ENCODE results near the gene GLCE.
"Not testable (repeated sequence)": the region's sequence is repeated elsewhere in the genome, so short reads cannot be mapped to it uniquely, and the experiment has no call there.

GLCE gene

DNA sequence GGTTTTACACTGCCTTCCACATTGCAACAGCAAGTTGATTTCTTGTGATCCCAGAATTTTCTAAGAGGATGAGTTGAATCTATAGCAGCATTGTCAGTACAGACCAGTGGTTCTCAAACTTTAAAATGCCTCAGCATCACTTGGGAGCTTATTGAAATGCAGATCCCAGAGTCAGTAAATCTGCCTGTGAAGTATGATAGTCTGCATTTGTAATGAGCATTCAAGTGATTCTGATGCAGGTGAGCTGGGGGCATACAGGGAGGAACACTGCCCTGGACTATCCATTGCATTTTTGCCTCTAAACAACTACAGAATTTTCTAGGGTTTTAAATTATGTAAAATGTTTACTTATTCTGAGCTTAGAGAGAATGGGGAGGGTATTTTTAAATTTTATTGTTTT, 110.8 kb downstream of the GLCE start:
- no peak for DNase-seq (ENCODE audit: low read depth in 1 of 2, low spot score in 1 of 2)

DNA sequence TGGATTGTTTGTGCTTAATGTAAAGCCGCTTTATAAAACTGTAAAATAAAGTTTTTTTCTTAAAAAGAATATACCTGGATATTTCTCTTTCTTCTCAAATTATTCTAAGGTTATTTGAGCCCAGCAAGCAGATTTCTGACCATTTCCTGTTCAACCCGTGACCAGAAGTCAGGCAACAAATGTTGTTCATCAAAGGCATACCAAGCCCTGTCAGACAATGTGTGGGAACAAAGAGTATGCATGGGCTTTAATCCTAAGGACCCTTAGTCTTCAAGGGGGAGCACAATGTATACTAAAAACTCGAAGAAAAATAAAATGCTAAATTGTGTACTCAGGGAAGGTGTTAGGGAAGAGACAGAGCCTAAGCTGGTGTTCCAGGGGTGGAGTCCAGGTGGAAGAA, 111.7 kb downstream of the GLCE start:
- no peak for DNase-seq (ENCODE audit: low read depth in 1 of 2, low spot score in 1 of 2)

DNA sequence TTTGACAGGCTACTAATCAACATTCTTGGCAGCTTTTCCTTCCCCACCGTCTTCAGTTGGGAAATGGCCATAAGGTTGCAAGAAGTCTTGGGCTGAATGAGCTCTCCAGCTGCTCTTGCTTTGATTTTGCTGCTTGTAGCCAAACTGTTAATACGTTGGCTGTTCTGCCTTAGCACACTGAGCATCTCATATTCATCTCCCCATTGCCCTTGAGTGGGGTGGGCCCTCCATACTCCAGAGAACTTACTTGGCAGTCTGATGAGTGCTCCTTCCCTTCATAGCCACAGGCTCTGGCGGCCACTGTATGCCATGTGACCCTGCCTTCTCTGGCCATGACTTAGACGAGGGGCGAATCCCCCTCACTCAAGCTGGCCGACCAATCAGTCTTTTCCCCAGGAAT, 112.5 kb downstream of the GLCE start:
- no peak for DNase-seq (ENCODE audit: low read depth in 1 of 2, low spot score in 1 of 2)

DNA sequence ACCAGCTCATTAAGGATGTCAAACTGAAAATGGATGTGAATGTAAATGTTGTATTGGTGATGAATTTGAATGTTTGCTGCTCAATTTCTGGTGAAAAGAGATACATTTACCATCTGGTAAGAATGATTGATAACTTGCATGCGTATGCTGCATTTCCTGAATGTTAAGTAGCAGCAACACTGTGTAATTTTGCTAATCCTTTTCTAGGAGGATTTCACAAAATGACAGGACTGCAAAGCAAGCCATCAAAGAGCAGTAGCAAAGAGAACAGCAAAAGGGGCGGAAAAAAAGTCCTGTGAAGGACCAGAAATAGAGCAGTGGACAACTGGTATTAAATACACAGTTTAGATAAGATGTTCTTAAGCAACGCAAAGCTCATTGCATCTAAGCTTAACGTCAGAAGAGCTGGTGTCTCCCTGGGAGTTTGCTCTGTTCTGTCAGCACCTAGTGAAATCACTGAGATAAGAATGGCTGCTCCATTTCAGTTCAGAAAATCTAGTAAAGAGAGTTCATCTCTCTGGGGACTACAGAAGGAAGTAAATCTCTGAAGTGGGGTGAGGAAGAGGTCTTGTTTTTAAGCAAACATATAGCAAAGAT, 114.7 kb downstream of the GLCE start:
- DNase-seq (ENCODE audit: low read depth in 1 of 2, low spot score in 1 of 2) = no peak

DNA sequence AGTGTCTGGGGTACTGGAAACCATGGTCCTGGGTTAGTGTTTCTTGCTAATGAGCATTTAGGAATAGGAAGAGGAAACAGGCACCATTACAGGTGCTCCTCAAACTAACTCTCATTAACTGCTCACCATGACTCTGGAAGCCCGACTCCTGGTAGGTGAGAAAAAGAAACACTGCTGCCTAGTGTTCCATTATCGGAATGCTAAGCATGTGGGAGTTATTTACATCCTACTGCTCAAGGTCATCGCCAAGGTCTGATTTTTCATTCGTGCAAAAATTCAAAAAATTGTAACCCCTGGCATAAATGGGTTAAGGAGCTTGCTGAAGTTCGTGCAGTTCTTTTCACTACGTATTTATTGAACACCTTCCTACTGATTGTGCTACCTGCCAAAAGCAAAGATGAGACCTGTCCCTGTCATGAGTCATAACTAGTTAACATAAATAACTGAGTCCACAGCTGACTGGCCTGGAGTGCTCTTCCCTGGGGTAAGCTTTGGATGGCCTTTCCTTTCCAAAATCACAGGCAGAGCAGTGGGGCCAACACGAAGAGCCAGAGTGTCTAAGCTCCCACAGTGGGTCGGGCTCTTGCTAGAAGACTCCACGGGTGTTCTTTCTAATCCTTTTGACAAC, 115.6 kb downstream of the GLCE start:
- DNase-seq (ENCODE audit: low read depth in 1 of 2, low spot score in 1 of 2) = no peak

DNA sequence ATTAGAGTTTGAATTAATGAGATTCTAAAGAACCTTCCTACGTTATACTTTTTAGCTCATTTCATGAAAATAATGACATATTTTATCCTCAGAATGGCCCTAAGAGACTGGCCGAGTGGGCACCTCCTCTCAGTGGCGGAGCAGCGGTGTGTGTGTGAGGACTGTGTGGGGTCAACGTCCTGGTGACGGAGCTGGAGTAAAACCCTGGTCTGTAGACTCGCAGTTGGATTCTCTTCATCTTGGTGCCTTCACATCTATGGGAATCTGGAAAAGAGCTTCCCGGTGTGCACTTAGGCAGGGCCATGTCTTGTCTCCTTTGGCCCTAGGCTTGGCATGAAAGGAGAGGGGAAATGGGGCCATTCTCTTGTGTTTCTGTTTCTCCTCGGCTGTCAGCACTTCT, 116.9 kb downstream of the GLCE start:
- no peak for DNase-seq (ENCODE audit: low read depth in 1 of 2, low spot score in 1 of 2)

DNA sequence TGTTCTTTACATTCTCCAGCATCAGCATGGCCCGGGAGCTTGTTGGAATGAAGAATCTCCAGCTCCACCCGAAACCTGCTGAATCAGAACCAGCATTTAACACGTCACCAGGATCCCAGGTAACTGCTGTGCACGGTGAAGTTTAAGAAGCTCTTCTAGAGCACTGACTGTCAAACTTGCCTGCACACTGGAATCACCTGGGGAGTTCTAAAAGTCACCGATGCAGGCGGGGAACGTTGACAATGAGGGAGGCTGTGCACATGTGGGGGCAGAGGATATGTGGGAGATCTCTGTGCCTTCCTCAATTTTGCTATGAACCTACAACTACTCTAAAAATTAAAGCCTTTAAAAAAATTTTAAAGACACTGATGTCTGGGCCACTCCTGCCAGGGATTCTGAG, 119.2 kb downstream of the GLCE start:
- no peak for DNase-seq (ENCODE audit: low read depth in 1 of 2, low spot score in 1 of 2)

DNA sequence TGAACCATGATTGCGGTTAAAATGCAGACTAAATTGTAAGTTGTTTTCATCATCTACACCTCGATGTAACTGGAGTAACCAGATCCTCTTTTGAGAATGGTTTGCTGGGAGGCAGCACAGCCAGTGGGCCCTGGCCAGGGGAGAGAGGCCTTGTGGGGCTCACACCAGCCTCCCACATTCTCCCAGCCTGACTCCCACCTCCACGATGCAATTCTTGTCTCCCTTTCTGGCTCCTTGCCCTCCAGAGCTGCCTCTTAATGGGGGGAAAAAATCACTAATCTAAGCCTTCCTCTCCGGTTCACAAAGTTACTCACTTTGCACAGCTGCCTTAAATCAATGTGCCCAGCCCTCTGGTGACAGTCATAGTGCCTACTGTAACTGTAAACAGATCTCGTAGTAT, 120.3 kb downstream of the GLCE start:
- no peak for DNase-seq (ENCODE audit: low read depth in 1 of 2, low spot score in 1 of 2)

DNA sequence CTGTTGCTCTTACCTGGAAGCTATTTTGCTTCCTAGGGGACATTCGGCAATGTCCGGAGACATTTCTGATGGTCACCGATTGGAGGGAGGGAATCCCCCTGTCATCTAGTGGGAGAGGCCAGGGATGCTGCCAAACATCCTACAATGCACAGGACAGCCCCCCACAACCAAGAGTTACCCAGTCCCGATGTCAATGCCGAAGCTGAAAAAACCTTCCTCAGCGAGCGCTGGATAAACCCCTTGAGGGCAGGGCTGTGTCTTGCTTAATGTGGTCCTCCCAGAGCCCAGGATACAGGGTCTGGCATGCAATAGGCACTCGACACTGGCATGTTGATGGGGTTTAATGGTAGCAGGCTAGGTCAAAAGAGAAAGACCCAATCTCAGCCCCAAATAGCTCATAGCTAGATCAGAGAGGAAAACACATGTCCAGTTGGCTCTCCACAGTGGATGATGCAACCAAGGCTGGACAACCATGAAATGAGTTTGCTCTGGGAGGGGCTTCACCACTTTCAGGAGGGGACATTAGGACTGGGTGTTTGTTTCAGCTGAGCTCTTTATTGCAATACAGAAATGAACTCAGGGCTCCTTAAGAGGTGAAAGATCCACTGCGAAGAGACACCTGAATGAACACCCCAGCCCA, 121.8 kb downstream of the GLCE start:
- DNase-seq (ENCODE audit: low read depth in 1 of 2, low spot score in 1 of 2) = no peak

DNA sequence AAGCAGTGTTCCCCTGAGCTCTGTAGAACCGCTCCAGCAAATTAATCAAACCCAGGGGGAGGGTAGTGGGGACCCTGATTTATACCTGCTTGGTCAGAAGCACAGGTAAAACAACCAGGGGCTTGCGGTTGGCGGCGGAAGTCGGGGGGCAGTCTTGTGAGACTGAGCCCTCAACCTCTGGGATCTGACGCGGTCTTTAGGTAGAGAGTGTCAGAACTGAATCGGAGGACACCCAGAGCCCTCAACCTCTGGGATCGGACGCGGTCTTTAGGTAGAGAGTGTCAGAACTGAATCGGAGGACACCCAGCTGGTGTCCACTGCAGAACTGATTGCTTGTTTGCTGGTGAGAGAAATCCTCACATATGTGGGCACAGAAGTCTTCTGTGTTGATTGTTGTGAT, 125.4 kb downstream of the GLCE start:
- DNase-seq (ENCODE audit: low read depth in 1 of 2, low spot score in 1 of 2) = no peak

DNA sequence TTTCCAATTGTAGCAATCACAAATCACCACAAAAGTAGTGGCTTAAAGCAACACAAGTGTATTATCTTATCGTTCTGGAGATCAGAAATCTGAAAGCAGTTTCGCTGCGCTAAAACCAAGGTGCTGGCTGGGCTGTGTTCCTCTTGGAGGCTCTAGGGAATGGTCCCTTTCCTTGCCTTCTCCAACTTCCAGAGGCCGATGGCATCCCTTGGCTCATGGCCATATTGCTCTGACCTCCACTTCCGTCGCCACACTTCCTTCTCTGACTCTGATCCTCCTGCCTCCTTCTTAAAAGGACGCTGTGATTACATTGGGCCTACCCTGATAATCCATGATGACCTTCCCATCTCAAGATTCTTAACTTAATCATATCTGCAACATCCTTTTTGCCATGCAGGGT, 127.6 kb downstream of the GLCE start:
- no peak for DNase-seq (ENCODE audit: low read depth in 1 of 2, low spot score in 1 of 2)

DNA sequence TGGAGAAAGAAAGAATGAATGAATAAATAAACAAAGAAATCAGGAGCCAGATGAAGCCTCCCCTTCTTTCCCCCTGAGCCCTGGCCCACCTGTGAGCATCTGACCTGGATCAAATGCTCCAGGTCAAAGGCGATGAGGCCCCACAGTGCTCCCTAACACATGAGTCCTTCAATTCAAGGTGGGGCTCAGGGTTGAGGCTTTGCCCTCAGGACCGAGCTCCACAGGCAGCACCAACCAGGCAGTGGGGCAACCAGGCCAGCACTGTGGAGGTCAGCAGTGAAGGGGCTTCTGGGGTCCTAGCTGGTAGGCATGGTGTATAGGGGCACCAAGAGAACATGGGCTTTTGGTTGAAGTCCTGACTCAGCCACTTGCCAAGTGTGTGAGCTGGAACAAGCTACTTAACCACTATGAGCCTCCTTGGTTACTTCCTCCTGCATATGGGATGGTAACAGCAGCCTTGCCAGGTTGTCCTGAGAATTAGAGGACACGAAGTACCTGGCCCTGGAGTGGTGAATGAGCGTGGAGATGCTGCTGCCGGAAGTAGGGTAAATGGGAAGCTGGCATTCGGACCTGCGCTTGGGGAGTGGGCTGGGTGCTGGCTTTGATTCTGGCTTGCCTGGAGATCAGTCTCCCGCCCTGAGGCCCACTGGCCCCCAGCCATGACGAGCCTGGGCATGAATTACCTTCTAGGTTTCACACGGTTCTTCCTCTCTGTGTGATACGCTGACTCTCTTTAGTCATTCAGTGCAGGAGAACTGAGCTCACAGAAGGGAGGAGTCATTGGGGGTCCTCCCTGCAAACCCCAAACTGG, 128.3 kb downstream of the GLCE start:
- DNase-seq (ENCODE audit: low read depth in 1 of 2, low spot score in 1 of 2) = no peak

DNA sequence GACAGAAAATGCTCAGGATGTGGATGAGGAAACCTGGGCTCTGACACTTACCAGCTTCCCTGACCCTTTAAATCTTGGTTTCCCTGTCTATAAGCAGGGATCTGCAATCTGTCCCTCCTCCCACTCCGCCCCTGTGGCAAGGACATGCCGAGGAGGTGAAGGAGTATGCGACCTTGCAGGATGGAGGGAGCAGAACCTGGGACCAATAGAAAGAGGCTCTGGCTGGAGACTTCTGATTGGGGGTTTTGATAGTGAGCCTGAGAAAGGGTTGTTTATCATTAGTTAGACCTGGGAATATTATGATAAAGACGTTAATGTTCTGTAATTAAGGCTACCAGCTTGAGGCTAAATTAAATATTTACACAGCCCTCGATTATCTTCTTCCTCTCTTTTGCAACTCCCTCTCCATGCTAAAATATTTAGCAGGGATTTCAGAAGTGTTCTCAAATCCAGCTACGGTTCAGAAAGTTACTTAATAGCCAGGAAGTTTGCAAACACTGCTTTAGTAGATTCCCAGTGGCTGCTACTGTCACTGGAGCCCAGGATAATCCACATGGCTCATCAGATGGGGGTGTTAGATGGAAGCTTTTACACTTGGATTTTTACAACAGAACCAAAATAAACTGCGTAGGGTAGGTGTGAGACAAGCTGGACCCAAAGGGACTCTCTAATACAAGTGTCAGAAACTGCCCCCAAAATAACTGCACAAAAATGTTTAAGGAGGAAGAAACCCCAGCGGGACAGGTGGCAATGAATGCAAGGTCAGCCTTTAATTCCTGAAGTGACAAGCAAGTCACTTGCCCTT, 129.1 kb downstream of the GLCE start:
- no peak for DNase-seq (ENCODE audit: low read depth in 1 of 2, low spot score in 1 of 2)

DNA sequence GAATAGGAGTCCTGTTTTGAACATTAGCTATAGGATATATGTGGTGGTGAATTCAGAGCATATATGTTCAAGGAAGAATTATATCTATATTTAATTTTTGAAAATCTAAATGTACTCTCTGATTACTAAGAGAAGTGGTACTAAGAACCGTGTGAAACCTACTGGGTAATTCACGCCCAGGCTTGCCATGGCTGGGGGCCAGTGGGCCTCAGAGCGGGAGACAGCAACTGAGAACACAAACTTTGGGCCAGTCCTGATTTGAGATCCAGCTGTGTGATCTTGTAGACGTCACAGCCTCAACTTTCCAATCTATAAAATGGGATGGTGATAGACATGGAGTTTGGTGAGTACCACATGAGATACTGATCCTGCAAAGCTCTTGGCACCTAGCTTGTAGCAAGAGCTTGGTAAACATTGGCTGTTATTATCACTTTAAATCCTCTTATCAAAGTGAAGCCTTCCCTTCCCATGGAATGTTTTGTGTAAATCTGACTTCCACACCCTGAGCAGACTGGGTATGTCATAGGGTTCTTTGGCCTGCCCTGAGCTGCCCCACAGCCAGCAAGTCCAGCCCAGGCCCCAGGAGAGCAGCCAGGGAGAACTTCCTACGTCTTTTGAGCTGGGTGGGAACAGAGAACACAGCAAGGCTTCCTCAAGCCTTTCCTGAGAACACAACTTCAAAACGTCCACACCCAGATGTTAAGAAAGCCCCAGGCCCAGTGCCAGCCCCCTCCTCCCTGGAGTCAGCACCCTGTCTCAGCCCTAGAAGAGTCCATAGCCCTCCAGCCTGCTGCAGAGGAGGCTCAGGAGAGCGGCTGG, 130.1 kb downstream of the GLCE start:
- DNase-seq (ENCODE audit: low read depth in 1 of 2, low spot score in 1 of 2) = no peak

DNA sequence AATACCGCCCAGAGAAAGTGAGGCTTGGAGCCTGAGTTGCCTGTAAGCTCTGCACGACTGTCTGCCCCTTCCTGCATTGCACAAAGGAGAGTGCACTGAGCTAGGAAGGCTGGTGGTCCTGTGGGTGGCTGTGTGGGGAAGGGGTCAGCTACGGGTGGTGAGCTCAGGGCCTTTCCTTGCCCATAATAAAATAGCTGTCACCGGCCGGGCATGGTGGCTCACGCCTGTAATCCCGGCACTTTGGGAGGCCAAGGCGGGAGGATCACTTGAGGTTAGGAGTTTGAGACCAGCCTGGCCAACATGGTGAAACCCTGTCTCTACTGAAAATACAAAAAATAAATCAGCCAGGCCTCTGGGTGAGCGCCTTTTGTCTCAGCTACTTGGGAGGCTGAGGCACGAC, 131.2 kb downstream of the GLCE start:
- DNase-seq (ENCODE audit: low read depth in 1 of 2, low spot score in 1 of 2) = not testable (repeated sequence)

DNA sequence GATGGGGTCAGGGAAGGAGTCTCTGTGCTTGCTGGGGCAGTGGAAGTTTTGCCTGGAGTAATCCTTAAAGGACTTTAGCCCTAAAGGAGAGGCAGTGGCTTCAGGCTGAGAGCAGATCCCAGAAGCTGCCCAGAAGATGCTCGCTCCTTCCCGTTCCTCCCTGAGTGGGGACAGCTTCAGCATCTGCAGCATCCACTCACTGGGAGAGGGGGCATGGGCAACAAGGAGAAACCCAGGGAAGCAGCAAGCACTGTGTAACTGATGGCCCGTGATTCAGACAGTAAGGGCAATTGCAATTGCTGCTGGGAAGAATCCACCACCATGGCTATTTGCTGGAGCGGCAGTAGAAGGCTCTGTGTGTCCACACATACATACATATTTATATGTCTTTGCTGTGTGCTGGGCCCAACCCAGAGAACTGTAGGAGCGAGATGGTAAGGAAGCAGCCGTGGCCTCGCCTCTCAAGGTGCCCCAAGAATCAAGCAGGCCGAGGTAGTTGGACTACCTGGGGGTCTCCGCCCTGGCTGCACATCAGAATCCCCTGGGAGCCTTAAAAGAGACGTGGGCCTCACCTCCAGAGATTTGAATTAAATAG, 132.5 kb downstream of the GLCE start:
- DNase-seq (ENCODE audit: low read depth in 1 of 2, low spot score in 1 of 2) = no peak

DNA sequence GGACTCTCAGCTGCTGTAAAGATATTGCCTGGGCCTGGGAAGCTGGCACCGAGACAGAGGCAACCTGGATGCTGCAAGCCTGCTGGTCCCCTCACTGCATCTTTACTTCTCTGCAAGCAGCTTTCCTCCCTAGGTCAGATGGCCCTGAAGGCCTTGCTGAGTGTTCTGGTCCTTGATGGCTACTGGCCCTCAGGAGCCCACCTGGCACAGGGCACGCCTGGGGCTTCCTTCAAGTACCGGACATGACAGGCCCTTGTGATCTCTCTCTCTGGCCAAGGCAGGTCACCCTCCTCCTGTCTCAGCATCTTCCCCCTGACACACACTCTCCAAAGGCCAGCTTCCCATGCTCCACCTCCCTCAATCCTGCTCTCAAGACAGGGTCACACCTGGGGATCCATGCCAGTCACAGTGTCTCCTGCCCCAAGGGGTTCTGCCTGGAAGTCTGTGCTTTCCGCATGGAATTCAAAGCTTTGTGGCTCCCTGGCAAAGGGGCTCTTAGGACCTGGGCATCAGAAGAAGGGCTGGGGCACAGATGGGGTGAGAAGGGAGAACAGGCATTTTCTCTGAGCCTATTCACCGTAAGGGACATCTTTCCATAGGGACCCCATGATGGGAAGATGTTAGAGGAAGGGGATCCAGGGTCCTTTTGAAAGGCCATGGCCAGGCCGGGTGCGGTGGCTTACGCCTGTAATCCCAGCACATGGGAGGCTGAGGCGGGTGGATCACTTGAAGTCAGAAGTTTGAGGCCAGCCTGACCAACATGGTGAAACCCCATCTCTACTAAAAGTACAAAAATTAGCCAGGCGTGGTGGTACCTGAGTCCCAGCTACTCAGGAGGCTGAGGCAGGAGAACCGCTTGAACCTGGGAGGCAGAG, 133.5 kb downstream of the GLCE start:
- DNase-seq (ENCODE audit: low read depth in 1 of 2, low spot score in 1 of 2) = no peak

DNA sequence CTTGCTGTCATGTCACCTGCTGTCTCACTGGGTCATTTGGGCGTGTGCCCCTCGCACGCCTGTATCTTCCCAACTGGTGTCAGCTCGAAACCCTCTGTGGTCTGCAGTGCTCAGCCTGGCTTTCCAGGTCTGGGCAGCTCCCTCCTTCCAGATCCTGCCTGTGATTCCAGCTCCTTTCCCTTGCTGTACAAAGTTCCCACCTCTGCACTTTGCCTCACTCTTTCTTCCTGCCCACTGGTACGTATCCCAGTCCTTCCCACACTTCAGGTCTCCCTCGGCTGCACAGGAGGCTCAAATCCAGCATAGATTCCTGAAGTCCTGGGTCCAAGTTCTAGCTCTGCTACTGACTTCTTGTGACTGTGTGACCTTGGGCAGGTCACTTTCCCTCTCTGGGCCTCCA, 136.2 kb downstream of the GLCE start:
- DNase-seq (ENCODE audit: low read depth in 1 of 2, low spot score in 1 of 2) = no peak

All from stimulated activated CD4-positive, alpha-beta T cell treated with anti-CD3 and anti-CD28 coated beads, Interleukin-15, amount 100 ng/mL, for 1 hour (primary cell).